ENCODE results near the gene DPP6. TPM values are rescaled to one million over a fixed set of nuclear protein-coding genes. Genes with fewer than 3 reads are reported as not detected.

DPP6 gene
- total RNA-seq, 1 experiment from 2014 or later = not detected

DNA sequence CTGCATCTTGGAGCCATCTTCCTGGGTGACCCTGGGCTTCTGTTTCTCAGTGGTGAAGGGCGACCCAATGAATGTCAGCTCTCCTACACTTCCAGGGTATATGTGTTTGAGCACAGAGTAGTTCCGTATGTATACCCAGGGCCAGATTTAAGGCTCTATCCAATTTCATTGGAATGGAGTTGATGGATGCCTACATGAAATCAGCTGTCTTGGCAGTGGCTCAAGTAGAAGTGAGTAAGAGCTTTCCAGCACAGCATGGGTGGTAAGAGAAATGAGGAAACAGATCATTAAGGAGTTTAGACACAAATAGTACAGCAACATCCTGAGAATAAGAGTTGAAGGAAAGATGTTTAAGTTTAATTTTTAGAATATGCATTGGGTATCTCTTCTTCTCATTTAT, 517.7 kb downstream of the DPP6 start:
- ATAC-seq (no peak), DNase-seq (ENCODE audit: low spot score) (no peak)
- Mint-ChIP-seq H3K27me3 (ENCODE audit: low read depth) (peaks cover 3% of the 10 kb centered on the region), H3K27ac (no peak overlapping the region), H3K36me3 (peaks cover 49% of the 10 kb centered on the region), H3K4me3 (no peak overlapping the region), H3K9me3 (peaks cover 51% of the 10 kb centered on the region), H3K4me1 (no peaks in the 10 kb centered on the region)
- TF ChIP-seq ESRRA (CRISPR knock-in tag; IDR thresholded peaks at IDR 0.05; ENCODE audit: borderline replicate concordance) = no peak
- POLR2A ChIA-PET = no interaction called here
- CTCF ChIA-PET = no interaction called here

DNA sequence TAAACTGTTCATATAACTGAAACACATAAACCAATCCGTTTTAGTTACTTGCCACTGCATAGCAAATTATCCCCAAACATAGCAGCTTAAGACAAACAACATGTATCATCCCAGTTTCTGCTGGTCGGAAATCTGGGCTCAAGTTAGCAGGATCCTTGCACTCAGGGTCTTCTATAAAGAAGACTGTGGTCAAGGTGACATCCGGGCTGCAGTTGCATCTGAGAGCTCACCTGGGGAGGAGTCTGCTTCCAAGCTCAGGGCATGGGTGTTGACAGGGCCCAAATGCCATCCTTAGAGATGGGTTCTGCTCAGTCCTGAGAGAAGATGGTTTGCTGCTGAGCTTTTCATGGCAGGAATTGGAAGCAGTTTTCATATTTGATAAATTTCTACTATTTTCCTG, 519.6 kb downstream of the DPP6 start:
- ATAC-seq = no peak
- peaks cover 39% of the 10 kb centered on the region for H3K9me3 Mint-ChIP-seq
- H3K4me3 Mint-ChIP-seq = no peak overlapping the region
- DNase-seq (ENCODE audit: low spot score) = no peak
- H3K27me3 Mint-ChIP-seq (ENCODE audit: low read depth) = peaks cover 8% of the 10 kb centered on the region; the same call in 1 of the 2 replicates
- ChIA-PET POLR2A (no interaction called here), CTCF (no interaction called here)
- no peak for TF ChIP-seq ZNF416 (CRISPR knock-in tag; IDR thresholded peaks at IDR 0.05)
- no peak for TF ChIP-seq PRRX2 (CRISPR knock-in tag; IDR thresholded peaks at IDR 0.05)
- TF ChIP-seq, protein P1, sequence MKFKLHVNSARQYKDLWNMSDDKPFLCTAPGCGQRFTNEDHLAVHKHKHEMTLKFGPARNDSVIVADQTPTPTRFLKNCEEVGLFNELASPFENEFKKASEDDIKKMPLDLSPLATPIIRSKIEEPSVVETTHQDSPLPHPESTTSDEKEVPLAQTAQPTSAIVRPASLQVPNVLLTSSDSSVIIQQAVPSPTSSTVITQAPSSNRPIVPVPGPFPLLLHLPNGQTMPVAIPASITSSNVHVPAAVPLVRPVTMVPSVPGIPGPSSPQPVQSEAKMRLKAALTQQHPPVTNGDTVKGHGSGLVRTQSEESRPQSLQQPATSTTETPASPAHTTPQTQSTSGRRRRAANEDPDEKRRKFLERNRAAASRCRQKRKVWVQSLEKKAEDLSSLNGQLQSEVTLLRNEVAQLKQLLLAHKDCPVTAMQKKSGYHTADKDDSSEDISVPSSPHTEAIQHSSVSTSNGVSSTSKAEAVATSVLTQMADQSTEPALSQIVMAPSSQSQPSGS (CRISPR knock-in tag; IDR thresholded peaks at IDR 0.05; ENCODE audit: borderline replicate concordance, low read depth) = no peak
- H3K27ac Mint-ChIP-seq = no peak overlapping the region
- H3K36me3 Mint-ChIP-seq = peaks cover 44% of the 10 kb centered on the region
- H3K4me1 Mint-ChIP-seq = no peaks in the 10 kb centered on the region

DNA sequence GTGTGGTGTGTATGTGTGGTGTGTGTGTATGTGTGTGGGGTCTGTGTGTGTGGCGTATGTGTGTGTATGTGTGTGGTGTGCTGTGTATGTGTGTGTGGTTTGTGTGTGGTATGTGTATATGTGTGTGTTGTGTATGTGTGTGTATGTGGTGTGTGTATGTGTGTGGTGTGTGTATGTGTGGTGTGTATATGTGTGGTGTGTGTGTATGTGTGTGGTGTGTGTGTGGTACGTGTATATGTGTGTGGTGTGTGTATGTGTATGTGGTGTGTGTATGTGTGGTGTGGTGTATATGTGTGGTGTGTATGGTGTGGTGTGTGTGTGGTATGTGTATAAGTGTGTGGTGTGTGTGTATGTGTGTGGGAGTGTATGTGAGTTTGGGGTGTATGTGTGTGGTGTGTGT, 522.0 kb downstream of the DPP6 start:
- no peaks in the 10 kb centered on the region for H3K4me1 Mint-ChIP-seq
- TF ChIP-seq RORB (CRISPR knock-in tag; IDR thresholded peaks at IDR 0.05) = no peak
- TF ChIP-seq, protein P2, sequence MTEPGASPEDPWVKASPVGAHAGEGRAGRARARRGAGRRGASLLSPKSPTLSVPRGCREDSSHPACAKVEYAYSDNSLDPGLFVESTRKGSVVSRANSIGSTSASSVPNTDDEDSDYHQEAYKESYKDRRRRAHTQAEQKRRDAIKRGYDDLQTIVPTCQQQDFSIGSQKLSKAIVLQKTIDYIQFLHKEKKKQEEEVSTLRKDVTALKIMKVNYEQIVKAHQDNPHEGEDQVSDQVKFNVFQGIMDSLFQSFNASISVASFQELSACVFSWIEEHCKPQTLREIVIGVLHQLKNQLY (CRISPR knock-in tag; IDR thresholded peaks at IDR 0.05) = no peak
- TF ChIP-seq, protein P3, sequence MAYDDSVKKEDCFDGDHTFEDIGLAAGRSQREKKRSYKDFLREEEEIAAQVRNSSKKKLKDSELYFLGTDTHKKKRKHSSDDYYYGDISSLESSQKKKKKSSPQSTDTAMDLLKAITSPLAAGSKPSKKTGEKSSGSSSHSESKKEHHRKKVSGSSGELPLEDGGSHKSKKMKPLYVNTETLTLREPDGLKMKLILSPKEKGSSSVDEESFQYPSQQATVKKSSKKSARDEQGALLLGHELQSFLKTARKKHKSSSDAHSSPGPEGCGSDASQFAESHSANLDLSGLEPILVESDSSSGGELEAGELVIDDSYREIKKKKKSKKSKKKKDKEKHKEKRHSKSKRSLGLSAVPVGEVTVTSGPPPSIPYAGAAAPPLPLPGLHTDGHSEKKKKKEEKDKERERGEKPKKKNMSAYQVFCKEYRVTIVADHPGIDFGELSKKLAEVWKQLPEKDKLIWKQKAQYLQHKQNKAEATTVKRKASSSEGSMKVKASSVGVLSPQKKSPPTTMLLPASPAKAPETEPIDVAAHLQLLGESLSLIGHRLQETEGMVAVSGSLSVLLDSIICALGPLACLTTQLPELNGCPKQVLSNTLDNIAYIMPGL (CRISPR knock-in tag; IDR thresholded peaks at IDR 0.05) = no peak
- TF ChIP-seq SOX15 (CRISPR knock-in tag; IDR thresholded peaks at IDR 0.05) = no peak
- TF ChIP-seq IRF2 (CRISPR knock-in tag; IDR thresholded peaks at IDR 0.05; ENCODE audit: borderline replicate concordance, low read depth) = no peak
- no peak for TF ChIP-seq ZNF423 (CRISPR knock-in tag; IDR thresholded peaks at IDR 0.05)
- TF ChIP-seq, protein P4, sequence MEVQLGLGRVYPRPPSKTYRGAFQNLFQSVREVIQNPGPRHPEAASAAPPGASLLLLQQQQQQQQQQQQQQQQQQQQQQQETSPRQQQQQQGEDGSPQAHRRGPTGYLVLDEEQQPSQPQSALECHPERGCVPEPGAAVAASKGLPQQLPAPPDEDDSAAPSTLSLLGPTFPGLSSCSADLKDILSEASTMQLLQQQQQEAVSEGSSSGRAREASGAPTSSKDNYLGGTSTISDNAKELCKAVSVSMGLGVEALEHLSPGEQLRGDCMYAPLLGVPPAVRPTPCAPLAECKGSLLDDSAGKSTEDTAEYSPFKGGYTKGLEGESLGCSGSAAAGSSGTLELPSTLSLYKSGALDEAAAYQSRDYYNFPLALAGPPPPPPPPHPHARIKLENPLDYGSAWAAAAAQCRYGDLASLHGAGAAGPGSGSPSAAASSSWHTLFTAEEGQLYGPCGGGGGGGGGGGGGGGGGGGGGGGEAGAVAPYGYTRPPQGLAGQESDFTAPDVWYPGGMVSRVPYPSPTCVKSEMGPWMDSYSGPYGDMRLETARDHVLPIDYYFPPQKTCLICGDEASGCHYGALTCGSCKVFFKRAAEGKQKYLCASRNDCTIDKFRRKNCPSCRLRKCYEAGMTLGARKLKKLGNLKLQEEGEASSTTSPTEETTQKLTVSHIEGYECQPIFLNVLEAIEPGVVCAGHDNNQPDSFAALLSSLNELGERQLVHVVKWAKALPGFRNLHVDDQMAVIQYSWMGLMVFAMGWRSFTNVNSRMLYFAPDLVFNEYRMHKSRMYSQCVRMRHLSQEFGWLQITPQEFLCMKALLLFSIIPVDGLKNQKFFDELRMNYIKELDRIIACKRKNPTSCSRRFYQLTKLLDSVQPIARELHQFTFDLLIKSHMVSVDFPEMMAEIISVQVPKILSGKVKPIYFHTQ (CRISPR knock-in tag; IDR thresholded peaks at IDR 0.05) = no peak
- TF ChIP-seq CREM (CRISPR knock-in tag; IDR thresholded peaks at IDR 0.05) = no peak
- TF ChIP-seq, protein P5, sequence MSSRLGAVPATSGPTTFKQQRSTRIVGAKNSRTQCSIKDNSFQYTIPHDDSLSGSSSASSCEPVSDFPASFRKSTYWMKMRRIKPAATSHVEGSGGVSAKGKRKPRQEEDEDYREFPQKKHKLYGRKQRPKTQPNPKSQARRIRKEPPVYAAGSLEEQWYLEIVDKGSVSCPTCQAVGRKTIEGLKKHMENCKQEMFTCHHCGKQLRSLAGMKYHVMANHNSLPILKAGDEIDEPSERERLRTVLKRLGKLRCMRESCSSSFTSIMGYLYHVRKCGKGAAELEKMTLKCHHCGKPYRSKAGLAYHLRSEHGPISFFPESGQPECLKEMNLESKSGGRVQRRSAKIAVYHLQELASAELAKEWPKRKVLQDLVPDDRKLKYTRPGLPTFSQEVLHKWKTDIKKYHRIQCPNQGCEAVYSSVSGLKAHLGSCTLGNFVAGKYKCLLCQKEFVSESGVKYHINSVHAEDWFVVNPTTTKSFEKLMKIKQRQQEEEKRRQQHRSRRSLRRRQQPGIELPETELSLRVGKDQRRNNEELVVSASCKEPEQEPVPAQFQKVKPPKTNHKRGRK (CRISPR knock-in tag; IDR thresholded peaks at IDR 0.05; ENCODE audit: borderline replicate concordance) = no peak
- no peak for TF ChIP-seq NR2C2 (CRISPR knock-in tag; IDR thresholded peaks at IDR 0.05)
- TF ChIP-seq, protein P6, sequence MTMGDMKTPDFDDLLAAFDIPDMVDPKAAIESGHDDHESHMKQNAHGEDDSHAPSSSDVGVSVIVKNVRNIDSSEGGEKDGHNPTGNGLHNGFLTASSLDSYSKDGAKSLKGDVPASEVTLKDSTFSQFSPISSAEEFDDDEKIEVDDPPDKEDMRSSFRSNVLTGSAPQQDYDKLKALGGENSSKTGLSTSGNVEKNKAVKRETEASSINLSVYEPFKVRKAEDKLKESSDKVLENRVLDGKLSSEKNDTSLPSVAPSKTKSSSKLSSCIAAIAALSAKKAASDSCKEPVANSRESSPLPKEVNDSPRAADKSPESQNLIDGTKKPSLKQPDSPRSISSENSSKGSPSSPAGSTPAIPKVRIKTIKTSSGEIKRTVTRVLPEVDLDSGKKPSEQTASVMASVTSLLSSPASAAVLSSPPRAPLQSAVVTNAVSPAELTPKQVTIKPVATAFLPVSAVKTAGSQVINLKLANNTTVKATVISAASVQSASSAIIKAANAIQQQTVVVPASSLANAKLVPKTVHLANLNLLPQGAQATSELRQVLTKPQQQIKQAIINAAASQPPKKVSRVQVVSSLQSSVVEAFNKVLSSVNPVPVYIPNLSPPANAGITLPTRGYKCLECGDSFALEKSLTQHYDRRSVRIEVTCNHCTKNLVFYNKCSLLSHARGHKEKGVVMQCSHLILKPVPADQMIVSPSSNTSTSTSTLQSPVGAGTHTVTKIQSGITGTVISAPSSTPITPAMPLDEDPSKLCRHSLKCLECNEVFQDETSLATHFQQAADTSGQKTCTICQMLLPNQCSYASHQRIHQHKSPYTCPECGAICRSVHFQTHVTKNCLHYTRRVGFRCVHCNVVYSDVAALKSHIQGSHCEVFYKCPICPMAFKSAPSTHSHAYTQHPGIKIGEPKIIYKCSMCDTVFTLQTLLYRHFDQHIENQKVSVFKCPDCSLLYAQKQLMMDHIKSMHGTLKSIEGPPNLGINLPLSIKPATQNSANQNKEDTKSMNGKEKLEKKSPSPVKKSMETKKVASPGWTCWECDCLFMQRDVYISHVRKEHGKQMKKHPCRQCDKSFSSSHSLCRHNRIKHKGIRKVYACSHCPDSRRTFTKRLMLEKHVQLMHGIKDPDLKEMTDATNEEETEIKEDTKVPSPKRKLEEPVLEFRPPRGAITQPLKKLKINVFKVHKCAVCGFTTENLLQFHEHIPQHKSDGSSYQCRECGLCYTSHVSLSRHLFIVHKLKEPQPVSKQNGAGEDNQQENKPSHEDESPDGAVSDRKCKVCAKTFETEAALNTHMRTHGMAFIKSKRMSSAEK (CRISPR knock-in tag; IDR thresholded peaks at IDR 0.05; ENCODE audit: borderline replicate concordance) = no peak
- TF ChIP-seq ZNF138 (CRISPR knock-in tag; conservative IDR thresholded peaks at IDR 0.05) = no peak
- TF ChIP-seq, protein P7, sequence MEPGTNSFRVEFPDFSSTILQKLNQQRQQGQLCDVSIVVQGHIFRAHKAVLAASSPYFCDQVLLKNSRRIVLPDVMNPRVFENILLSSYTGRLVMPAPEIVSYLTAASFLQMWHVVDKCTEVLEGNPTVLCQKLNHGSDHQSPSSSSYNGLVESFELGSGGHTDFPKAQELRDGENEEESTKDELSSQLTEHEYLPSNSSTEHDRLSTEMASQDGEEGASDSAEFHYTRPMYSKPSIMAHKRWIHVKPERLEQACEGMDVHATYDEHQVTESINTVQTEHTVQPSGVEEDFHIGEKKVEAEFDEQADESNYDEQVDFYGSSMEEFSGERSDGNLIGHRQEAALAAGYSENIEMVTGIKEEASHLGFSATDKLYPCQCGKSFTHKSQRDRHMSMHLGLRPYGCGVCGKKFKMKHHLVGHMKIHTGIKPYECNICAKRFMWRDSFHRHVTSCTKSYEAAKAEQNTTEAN (CRISPR knock-in tag; IDR thresholded peaks at IDR 0.05) = no peak
- TF ChIP-seq ELF4 (CRISPR knock-in tag; IDR thresholded peaks at IDR 0.05; ENCODE audit: low read depth) = no peak

More for the DNA sequence above, 522.0 kb downstream of the DPP6 start:
- ATAC-seq (no peak), DNase-seq (ENCODE audit: low spot score) (no peak)
- no peak overlapping the region for H3K27ac Mint-ChIP-seq
- ChIA-PET POLR2A (no interaction called here), CTCF (no interaction called here)
- H3K27me3 Mint-ChIP-seq (ENCODE audit: low read depth) = peaks cover 14% of the 10 kb centered on the region
- H3K9me3 Mint-ChIP-seq = peaks cover 18% of the 10 kb centered on the region
- H3K36me3 Mint-ChIP-seq = peaks cover 46% of the 10 kb centered on the region
- H3K4me3 Mint-ChIP-seq = no peak overlapping the region
